Measurements from ENCODE around the gene LIG4.

LIG4 gene

DNA sequence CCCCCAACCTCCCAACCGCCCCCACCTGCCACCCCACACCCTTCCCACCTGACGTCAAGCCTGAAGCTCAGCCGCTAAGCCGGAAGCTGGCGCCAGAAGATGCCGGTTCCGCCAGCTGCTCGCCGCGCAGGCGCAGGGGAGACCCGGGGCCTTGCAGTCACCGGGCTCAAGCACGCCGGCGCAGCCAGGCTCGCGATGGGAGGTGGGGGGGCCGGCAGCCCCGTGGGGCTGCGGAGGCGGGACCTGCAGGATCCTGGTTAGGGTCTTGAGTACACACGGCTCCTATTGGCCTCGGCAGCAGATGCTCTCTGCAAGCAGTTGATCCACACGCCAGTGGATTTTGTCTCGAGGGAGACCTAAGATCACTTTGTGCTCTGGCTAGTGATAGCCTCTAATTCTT, at the start of gene LIG4:
LIG4 (minus strand) TSS at position 101 of the 400 bp plus-strand sequence. CDS start 4,268 bp downstream, outside the sequence.
- no peak for TF ChIP-seq EZH2phosphoT487 (IDR thresholded peaks at IDR 0.05; ENCODE audit: low read depth)
- TF ChIP-seq, protein P1, sequence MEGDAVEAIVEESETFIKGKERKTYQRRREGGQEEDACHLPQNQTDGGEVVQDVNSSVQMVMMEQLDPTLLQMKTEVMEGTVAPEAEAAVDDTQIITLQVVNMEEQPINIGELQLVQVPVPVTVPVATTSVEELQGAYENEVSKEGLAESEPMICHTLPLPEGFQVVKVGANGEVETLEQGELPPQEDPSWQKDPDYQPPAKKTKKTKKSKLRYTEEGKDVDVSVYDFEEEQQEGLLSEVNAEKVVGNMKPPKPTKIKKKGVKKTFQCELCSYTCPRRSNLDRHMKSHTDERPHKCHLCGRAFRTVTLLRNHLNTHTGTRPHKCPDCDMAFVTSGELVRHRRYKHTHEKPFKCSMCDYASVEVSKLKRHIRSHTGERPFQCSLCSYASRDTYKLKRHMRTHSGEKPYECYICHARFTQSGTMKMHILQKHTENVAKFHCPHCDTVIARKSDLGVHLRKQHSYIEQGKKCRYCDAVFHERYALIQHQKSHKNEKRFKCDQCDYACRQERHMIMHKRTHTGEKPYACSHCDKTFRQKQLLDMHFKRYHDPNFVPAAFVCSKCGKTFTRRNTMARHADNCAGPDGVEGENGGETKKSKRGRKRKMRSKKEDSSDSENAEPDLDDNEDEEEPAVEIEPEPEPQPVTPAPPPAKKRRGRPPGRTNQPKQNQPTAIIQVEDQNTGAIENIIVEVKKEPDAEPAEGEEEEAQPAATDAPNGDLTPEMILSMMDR (IDR thresholded peaks at IDR 0.05; ENCODE audit: low read depth, low read length), result no peak
- Histone ChIP-seq H3K9ac (ENCODE audit: low read length) (peak within 1 kb of the TSS; percentile 54), H2AFZ (ENCODE audit: low read depth, low read length) (peak within 1 kb of the TSS; percentile 36; the same call in 1 of the 2 replicates)

DNA sequence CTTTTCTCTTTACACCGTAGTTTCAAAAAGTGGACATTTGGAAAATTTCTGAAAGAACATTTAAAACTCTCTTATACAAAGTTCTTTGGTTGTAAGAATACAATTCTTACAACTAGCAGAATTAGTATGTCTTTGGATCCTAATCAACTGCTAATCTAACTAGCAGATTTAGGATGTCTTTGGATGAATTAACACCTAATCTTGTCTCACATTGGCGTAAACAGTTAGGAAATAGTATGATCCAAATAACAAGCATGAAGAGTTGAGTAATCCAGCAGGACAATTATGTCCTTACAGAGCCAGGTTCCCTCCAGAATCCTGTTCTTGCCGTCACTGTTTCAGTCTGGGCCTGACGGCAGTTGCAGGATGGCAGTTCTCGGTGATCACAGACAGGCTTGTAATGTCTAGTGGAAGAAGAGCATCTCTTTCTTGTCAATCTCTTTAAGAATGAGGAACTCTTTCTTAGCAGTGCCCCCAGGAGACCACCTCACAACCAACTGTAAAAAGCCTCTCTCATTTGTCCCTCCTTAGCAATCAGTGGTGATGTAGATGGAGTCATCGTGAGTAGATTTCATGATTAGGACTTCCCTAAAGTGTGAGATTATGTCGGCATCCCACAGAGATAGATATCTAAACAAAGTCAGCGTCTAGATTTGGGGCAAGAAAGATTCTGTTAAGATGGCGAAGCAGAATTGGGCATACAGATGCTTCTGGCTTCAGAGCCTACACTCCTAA, 48.5 kb upstream of the LIG4 start:
- no peaks in the 10 kb centered on the region for H3K27me3 ChIP-seq (ENCODE audit: low read depth, low read length)
- no peaks in the 10 kb centered on the region for H3K79me2 ChIP-seq (ENCODE audit: low read length)
- no peak overlapping the region for H2AFZ ChIP-seq (ENCODE audit: low read depth, low read length)
- no peaks in the 10 kb centered on the region for H4K20me1 ChIP-seq (ENCODE audit: insufficient read depth, low read length)
- H3K9ac ChIP-seq (ENCODE audit: low read length), result no peak overlapping the region
- no peak overlapping the region for H3K27ac ChIP-seq (ENCODE audit: low read length)
- H3K4me3 ChIP-seq (ENCODE audit: low read length), result no peak overlapping the region
- no peak for TF ChIP-seq EZH2phosphoT487 (IDR thresholded peaks at IDR 0.05; ENCODE audit: low read depth)
- TF ChIP-seq, protein P1 (IDR thresholded peaks at IDR 0.05; ENCODE audit: low read depth, low read length), result no peak
- peaks cover 7% of the 10 kb centered on the region for H3K4me1 ChIP-seq (ENCODE audit: low read length)
- H3K9me3 ChIP-seq (ENCODE audit: insufficient read depth, low read length), result no peaks in the 10 kb centered on the region
- no peak overlapping the region for H3K4me2 ChIP-seq (ENCODE audit: low read length)
- H3K36me3 ChIP-seq (replicated peaks; ENCODE audit: low read depth, low read length), result no peaks in the 10 kb centered on the region

More for the DNA sequence above, at the start of gene LIG4:
- peaks cover 25% of the 10 kb centered on the region for H3K4me1 ChIP-seq (ENCODE audit: low read length)
- H3K4me3 ChIP-seq (ENCODE audit: low read length), result peak within 1 kb of the TSS; percentile 88
- peaks cover 19% of the 10 kb centered on the region for H3K36me3 ChIP-seq (replicated peaks; ENCODE audit: low read depth, low read length)
- peaks cover 12% of the 10 kb centered on the region for H4K20me1 ChIP-seq (ENCODE audit: insufficient read depth, low read length)
- peaks cover 40% of the 10 kb centered on the region for H3K79me2 ChIP-seq (ENCODE audit: low read length)
- H3K4me2 ChIP-seq (ENCODE audit: low read length), result peak within 1 kb of the TSS; percentile 76
- no peaks in the 10 kb centered on the region for H3K27me3 ChIP-seq (ENCODE audit: low read depth, low read length)
- H3K9me3 ChIP-seq (ENCODE audit: insufficient read depth, low read length), result no peaks in the 10 kb centered on the region
- peak within 1 kb of the TSS; percentile 30 for H3K27ac ChIP-seq (ENCODE audit: low read length)

DNA sequence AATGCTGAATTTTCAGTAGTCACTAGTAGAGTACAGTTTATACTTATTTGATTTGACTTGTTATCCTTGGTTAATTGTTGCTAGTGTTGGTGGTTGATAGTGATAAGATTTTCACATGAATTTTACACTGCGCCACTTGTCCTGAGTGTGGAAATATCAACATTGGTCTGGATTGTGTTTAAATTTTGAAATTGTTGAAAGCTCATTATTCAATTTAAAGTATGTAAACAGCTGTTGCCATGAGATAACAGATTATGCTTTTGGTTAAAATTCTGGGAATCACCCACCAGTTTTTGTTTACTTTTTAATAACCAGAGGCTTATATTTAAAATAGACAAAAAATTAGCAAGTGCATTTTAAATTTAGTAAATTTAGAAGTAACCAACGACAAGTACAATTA, 41.9 kb upstream of the LIG4 start:
- H3K4me1 ChIP-seq (ENCODE audit: low read length), result no peaks in the 10 kb centered on the region
- H3K9me3 ChIP-seq (ENCODE audit: insufficient read depth, low read length), result no peaks in the 10 kb centered on the region
- H3K4me3 ChIP-seq (ENCODE audit: low read length), result no peak overlapping the region
- H3K4me2 ChIP-seq (ENCODE audit: low read length), result no peak overlapping the region
- TF ChIP-seq, protein P1 (IDR thresholded peaks at IDR 0.05; ENCODE audit: low read depth, low read length), result no peak
- no peak for TF ChIP-seq EZH2phosphoT487 (IDR thresholded peaks at IDR 0.05; ENCODE audit: low read depth)
- H2AFZ ChIP-seq (ENCODE audit: low read depth, low read length), result no peak overlapping the region
- H3K27ac ChIP-seq (ENCODE audit: low read length), result no peak overlapping the region
- no peaks in the 10 kb centered on the region for H3K79me2 ChIP-seq (ENCODE audit: low read length)
- H3K36me3 ChIP-seq (replicated peaks; ENCODE audit: low read depth, low read length), result no peaks in the 10 kb centered on the region
- no peak overlapping the region for H3K9ac ChIP-seq (ENCODE audit: low read length)
- no peaks in the 10 kb centered on the region for H4K20me1 ChIP-seq (ENCODE audit: insufficient read depth, low read length)
- H3K27me3 ChIP-seq (ENCODE audit: low read depth, low read length), result no peaks in the 10 kb centered on the region

DNA sequence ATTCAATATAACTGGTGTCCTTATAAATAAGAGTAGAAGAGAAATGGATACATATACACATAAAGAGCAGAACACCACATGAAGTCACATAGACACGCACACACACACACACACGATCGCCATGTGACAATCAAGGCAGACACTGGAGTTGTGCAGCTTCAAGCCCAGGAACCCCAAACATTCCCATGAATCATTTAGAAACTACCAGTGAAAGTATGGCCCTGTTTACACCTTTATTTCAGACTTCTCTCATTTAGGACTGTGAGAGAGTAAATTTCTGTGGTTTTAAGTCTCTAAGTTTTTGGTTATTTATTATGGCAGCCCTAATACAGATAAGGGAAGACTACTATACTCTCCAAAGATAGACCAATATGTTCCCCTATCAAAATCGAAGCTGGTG, 33.8 kb upstream of the LIG4 start:
- H3K9me3 ChIP-seq (ENCODE audit: insufficient read depth, low read length), result no peaks in the 10 kb centered on the region
- H4K20me1 ChIP-seq (ENCODE audit: insufficient read depth, low read length), result no peaks in the 10 kb centered on the region
- no peaks in the 10 kb centered on the region for H3K79me2 ChIP-seq (ENCODE audit: low read length)
- no peak overlapping the region for H3K9ac ChIP-seq (ENCODE audit: low read length)
- H3K27me3 ChIP-seq (ENCODE audit: low read depth, low read length), result no peaks in the 10 kb centered on the region
- no peak overlapping the region for H3K27ac ChIP-seq (ENCODE audit: low read length)
- peaks cover 9% of the 10 kb centered on the region for H3K4me1 ChIP-seq (ENCODE audit: low read length)
- TF ChIP-seq, protein P1 (IDR thresholded peaks at IDR 0.05; ENCODE audit: low read depth, low read length), result no peak
- no peak for TF ChIP-seq EZH2phosphoT487 (IDR thresholded peaks at IDR 0.05; ENCODE audit: low read depth)
- no peak overlapping the region for H2AFZ ChIP-seq (ENCODE audit: low read depth, low read length)
- H3K4me2 ChIP-seq (ENCODE audit: low read length), result peak overlapping the region; percentile 17; the same call in 1 of the 2 replicates
- no peaks in the 10 kb centered on the region for H3K36me3 ChIP-seq (replicated peaks; ENCODE audit: low read depth, low read length)
- no peak overlapping the region for H3K4me3 ChIP-seq (ENCODE audit: low read length)

Measured in OCI-LY3 (cell line).